ENCODE data around the gene RAP1A.
"Not testable (repeated sequence)": the region's sequence is repeated elsewhere in the genome, so short reads cannot be mapped to it uniquely, and the experiment has no call there.

Gene RAP1A

DNA sequence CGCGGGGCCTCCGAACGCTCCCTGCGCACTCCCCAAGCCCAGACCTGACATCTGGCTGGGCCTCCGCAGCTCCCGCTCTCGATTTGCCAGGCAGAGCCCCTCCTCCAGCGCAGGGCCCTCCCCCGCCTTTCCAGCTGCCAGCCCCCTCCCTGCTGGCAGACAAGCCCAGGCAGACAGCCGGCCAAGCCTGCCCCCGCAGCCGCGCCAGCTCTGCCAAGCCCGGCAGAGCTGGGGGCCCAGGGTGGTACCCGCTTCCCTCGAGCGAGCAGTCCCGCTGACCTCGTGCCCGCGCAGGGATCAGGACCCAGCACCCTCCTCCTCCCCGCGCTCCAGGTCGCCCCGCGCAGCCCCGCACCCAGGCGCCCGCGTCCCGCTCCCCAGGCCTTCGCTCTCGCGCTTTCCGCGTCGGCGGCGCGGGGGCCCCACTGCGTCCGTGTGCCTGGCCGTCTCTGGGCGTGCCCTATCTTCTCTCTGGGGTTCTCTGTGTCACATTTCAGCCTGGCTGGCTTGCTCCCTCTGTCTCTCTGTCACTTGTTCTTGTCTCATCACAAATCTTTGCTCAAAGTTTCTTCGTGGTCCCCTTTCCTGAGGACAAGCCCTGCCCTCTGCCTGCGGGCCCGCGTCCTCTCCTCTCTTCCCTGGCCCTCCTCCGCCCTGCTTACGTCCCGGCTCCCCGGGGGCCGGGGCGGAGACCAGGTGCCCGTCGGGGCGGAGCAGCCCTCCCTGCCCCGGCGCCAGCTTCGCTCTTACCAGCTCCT lies 119.0 kb downstream of the RAP1A start:
- peak; percentile 68 for DNase-seq (ENCODE audit: low spot score)
- ChIA-PET POLR2A (ENCODE audit: low non-redundant PET) (no interaction called here), CTCF (interaction anchor here (0.6 to 0.7 kb wide), 2 partner anchors 48 to 631 kb away, joined by 4 read pairs; no protein-coding TSS in a partner anchor)
- TF ChIP-seq, protein P1, sequence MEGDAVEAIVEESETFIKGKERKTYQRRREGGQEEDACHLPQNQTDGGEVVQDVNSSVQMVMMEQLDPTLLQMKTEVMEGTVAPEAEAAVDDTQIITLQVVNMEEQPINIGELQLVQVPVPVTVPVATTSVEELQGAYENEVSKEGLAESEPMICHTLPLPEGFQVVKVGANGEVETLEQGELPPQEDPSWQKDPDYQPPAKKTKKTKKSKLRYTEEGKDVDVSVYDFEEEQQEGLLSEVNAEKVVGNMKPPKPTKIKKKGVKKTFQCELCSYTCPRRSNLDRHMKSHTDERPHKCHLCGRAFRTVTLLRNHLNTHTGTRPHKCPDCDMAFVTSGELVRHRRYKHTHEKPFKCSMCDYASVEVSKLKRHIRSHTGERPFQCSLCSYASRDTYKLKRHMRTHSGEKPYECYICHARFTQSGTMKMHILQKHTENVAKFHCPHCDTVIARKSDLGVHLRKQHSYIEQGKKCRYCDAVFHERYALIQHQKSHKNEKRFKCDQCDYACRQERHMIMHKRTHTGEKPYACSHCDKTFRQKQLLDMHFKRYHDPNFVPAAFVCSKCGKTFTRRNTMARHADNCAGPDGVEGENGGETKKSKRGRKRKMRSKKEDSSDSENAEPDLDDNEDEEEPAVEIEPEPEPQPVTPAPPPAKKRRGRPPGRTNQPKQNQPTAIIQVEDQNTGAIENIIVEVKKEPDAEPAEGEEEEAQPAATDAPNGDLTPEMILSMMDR (conservative IDR thresholded peaks at IDR 0.05; ENCODE audit: low read depth), result no peak
- H3K27ac ChIP-seq, result peak overlapping the region; percentile 97

DNA sequence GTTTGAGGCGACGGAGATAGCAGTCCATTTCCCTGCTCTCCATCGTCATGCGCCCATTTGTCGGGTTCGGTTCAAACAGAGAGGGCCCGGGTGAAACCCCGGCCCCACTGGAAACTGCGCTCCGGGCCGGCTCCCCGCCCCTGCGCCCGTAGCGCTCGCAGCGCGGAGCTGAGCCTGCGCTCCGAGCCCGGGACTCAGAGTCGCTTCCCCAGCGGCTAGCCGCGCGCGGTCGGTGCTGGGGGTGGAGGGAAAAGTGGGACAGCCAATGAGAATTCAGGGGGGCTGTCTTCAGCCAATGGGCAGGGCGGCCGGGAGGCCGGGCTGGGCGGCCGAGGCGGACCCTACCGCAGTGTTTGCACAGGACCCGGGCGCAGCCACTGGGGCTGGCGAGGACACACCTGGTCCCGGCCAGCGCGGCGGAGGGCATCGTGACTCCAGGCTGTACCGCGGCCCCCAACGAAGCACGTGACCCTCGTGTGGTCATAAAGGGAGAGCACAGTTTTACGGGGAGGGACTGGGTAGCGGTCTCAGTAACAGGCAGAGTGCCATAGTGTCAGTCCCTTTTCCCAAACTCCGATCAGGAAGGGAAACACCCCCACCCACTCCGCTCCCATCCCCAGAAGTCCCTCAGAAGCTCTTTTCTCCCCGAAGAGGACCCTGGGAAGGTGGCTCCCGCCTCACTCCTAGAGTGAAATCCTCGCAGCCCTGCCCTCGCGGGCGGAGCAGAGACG lies 119.8 kb downstream of the RAP1A start, which contains the start of gene INKA2:
Gene INKA2, minus strand, starts transcription at position 202 of the 731 bp plus-strand sequence. Its CDS starts 153 bp downstream, at position 49.
- H3K27ac ChIP-seq, result peak within 1 kb of the TSS; percentile 97
- POLR2A ChIA-PET (ENCODE audit: low non-redundant PET), result no interaction called here
- CTCF ChIA-PET, result interaction anchor here (0.6 kb wide), 1 partner anchor 630 kb away, joined by 4 read pairs; no protein-coding TSS in a partner anchor
- TF ChIP-seq, protein P1 (conservative IDR thresholded peaks at IDR 0.05; ENCODE audit: low read depth), result no peak
- DNase-seq (ENCODE audit: low spot score), result peak; percentile 90

DNA sequence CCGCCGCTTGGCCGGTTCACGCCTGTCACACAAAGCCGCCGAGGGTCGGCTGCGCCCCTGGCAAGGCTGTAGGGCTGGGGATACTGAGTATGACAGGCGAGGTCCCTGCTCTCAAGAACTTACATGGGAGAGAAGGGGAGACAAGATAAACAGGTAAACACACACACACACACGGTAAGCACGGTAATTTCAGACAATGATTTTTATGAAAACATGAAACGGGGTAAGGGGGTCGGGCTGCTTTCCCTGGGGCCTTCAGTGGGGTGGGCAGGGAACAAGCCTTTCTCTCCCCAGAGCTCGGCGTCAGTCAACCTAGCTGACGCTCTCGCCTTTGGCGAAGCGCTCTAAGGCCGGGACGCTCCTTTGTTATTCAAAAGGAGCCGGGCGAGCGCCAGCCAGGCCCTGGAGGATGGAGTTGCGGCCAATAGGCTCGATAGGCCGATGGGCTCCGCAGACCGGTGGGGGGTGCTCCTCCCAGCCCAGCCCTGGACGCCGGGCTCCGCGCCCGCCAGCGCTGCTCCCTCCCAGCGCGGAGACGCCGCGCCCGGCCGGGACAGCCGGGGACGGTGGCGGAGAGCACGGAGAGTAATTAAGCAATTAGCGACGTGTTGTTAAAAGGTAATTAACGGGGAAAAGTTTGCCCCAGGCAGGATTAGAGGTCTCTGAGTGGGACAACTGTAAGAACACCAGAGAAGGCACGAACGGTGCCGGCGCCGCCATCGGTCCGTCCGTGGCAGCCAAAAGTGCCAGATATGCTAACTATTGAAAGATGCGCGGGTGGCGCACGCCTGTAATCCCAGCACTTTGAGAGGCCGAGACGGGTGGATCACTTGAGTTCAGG lies 120.6 kb downstream of the RAP1A start:
- TF ChIP-seq, protein P1 (conservative IDR thresholded peaks at IDR 0.05; ENCODE audit: low read depth), result no peak; the same call in 1 of the 2 replicates
- peak; percentile 42 for DNase-seq (ENCODE audit: low spot score)
- POLR2A ChIA-PET (ENCODE audit: low non-redundant PET), result no interaction called here
- CTCF ChIA-PET, result no interaction called here
- peak overlapping the region; percentile 97 for H3K27ac ChIP-seq

DNA sequence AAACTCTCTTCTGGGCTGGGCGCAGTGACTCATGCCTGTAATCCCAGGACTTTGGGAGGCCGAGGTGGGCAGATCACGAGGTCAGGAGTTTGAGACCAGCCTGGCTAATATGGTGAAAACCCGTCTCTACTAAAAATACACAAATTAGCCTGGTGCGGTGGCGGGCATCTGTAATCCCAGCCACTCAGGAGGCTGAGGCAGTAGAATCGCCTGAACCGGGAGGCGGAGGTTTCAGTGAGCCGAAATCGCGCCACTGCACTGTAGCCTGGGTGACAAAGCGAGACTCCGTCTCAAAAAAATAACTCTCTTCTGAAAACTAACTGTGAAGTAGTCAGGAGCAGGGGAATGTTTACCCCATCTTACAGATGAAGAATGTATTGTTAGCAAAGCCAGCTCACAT lies 122.7 kb downstream of the RAP1A start:
- DNase-seq (ENCODE audit: low spot score); CTCF ChIA-PET; H3K27ac ChIP-seq; POLR2A ChIA-PET (ENCODE audit: low non-redundant PET): not testable (repeated sequence)

DNA sequence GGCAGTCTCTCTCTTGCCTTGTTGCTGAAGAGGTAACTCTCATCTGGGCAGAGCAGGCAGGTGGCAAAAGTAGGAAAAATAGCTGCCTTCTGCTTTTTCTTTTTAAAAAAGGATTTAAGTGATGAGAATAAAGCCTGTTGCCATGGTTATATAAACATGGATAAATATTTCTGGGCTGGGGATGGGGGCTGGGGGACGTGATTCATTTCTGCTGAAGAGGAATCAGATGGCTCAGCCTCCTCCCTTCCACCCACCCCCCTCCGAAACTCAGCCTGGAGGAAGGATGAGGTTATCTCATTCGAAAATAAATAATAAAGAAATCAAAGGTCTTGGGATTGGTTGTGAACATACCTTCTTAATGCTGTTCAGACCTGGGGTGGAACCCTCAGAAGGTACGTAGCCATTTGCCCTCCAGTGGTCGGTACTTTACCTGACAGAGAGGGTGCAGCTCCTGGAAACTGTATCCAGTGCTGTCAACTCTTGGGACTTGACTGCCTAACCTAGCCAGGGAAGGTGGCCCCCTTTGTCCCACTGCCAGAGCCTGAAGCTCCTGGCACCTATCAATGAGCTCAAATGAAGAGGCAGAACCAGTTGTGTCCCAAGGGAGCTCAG lies 123.5 kb downstream of the RAP1A start:
- CTCF ChIA-PET, result interaction anchor here (0.6 kb wide), 1 partner anchor 26 kb away, joined by 4 read pairs; no protein-coding TSS in a partner anchor
- DNase-seq (ENCODE audit: low spot score), result no peak
- TF ChIP-seq, protein P1 (conservative IDR thresholded peaks at IDR 0.05; ENCODE audit: low read depth), result no peak
- H3K27ac ChIP-seq, result no peak overlapping the region
- POLR2A ChIA-PET (ENCODE audit: low non-redundant PET), result no interaction called here

DNA sequence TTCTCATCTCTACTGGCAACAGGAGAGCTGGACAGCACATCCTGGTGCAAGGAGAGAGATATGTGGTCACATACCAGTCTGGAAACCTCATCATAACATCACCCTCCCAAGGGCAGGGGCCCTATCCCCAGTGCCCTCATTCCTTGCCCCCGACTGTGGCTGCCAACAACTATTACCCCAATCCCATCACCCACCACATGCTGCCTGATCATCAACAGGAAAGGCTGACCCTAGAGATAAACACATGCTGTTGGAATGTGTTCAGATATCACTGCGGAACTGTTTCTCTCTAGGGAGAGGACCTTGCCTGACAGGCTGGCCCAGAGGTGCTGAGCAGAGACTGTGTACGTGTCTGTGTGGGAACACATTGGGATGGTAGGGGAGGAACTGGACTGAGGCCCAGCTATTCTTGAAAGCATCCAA lies 124.1 kb downstream of the RAP1A start:
- H3K27ac ChIP-seq, result no peak overlapping the region
- TF ChIP-seq, protein P1 (conservative IDR thresholded peaks at IDR 0.05; ENCODE audit: low read depth), result no peak
- POLR2A ChIA-PET (ENCODE audit: low non-redundant PET), result no interaction called here
- CTCF ChIA-PET, result no interaction called here
- no peak for DNase-seq (ENCODE audit: low spot score)

Data from RWPE1 (cell line).